Fibroblast of lung (primary cell): ENCODE results near the gene SPINT2. TPM values are rescaled to one million over a fixed set of nuclear protein-coding genes. Genes with fewer than 3 reads are reported as not detected.

ENCODE experiments used
- DNase-seq, 2 donors: peaks; one replicate each; pipeline versions ENCODE4 v3.0.0 to v3.0.0-alpha.2; 2010; ENCODE audit warnings: low read depth in 2 of 2
- H2AFZ ChIP-seq: 2 replicates; pipeline ENCODE4 v1.5.1; 2012; ENCODE audit warnings: low read length, control low read depth, inconsistent platforms
- H3K27ac ChIP-seq: 2 replicates; pipeline ENCODE4 v1.5.1; 2011; ENCODE audit warnings: low read length, control low read depth; ENCODE audit not compliant: insufficient read depth
- H3K27me3 ChIP-seq: 2 replicates; pipeline ENCODE4 v1.5.1; 2011; ENCODE audit warnings: mild to moderate bottlenecking, low read length; ENCODE audit not compliant: control insufficient read depth, insufficient read depth
- H3K36me3 ChIP-seq: 2 replicates; pipeline ENCODE4 v1.5.1; 2011; ENCODE audit warnings: low read length; ENCODE audit not compliant: control insufficient read depth, insufficient read depth
- H3K4me1 ChIP-seq: 2 replicates; pipeline ENCODE4 v1.5.1; 2011; ENCODE audit warnings: low read length; ENCODE audit not compliant: control insufficient read depth, insufficient read depth; ENCODE audit errors: extremely low read depth
- H3K4me2 ChIP-seq: 2 replicates; pipeline ENCODE4 v1.5.1; 2011; ENCODE audit warnings: low read length, control low read depth; ENCODE audit not compliant: insufficient read depth; ENCODE audit errors: extremely low read depth
- H3K4me3 ChIP-seq, 4 experiments: fragments of 200-600 bp in 1 of 4; sonication (generic) in 1 of 4; replicated peaks in 1 of 4; 2 replicates each; pipeline ENCODE4 v1.5.1; 2011 to 2016; ENCODE audit warnings: low read length in 4 of 4, low read depth in 3 of 4, mild to moderate bottlenecking in 3 of 4, control low read depth in 2 of 4, inconsistent platforms in 1 of 4, mixed read lengths in 1 of 4; ENCODE audit not compliant: insufficient read depth in 1 of 4; ENCODE audit errors: control extremely low read depth in 1 of 4
- H3K79me2 ChIP-seq: 2 replicates; pipeline ENCODE4 v1.5.1; 2012; ENCODE audit warnings: mild to moderate bottlenecking, low read length, inconsistent platforms; ENCODE audit not compliant: control insufficient read depth, insufficient read depth
- H3K9ac ChIP-seq: 2 replicates; pipeline ENCODE4 v1.5.1; 2011; ENCODE audit warnings: mild to moderate bottlenecking, low read length, control low read depth; ENCODE audit not compliant: insufficient read depth
- H3K9me3 ChIP-seq: 2 replicates; pipeline ENCODE4 v1.5.1; 2012; ENCODE audit warnings: low read depth, low read length; ENCODE audit not compliant: control insufficient read depth, insufficient read depth
- H4K20me1 ChIP-seq: 2 replicates; pipeline ENCODE4 v1.5.1; 2011; ENCODE audit warnings: low read length; ENCODE audit not compliant: control insufficient read depth, insufficient read depth; ENCODE audit errors: extremely low read depth
- CTCF ChIP-seq, 2 donors: IDR thresholded peaks in 1 of 2; conservative IDR thresholded peaks in 1 of 2; 1 replicate in 1 of 2; 2 replicates in 1 of 2; pipeline ENCODE4 v1.5.1; 2011 to 2012; ENCODE audit warnings: low read length in 2 of 2, control low read depth in 1 of 2, inconsistent platforms in 1 of 2, low read depth in 1 of 2, mild to moderate bottlenecking in 1 of 2
- EZH2 ChIP-seq: IDR thresholded peaks from 2 replicates; pipeline ENCODE4 v1.5.1; 2012; ENCODE audit warnings: low read length, control low read depth, mild to moderate bottlenecking; ENCODE audit errors: missing control alignments
- polyA plus RNA-seq, 2 donors: library from polyadenylated mRNA; depleted of rRNA in 1 of 2; stranded (reverse) in 1 of 2; unstranded in 1 of 2; fragments of >200 nt; gene quantifications; 2 replicates each; pipeline ENCODE4 v1.2.1, GENCODE V29; 2011 to 2012; ENCODE audit warnings: missing spikeins in 1 of 2
- total RNA-seq: library from RNA; depleted of rRNA; stranded (reverse); fragments of >200 nt; gene quantifications from 2 replicates; pipeline ENCODE4 v1.2.1, GENCODE V29; 2014

The SPINT2 gene
- total and polyA plus RNA-seq, 2 donors (not counting 1 experiment from before 2014, with no cell fraction given): 4.5 to 4.6 TPM

DNA sequence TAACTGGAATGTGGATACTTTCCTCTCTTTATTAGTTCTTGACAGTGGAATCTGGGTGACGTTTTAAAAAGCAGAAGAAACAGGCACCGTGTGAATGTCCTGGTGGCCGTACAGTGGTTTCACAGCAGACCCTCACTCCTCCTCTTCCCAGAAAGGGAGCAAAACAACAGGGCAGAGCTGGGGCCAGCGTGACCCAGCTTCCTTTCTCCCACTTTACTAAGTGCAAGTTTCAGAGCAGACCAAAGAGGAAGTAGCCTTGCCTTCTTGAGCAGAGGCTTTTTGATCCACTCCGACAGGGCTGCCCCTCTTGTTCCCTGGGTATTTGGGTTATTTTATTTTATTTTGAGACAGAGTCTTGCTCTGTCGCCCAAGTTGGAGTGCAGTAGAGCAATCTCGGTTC lies 20.0 kb downstream of the SPINT2 start:
- Histone ChIP-seq H3K4me1 (peaks cover 4% of the 10 kb centered on the region), H2AFZ (no peak overlapping the region), H3K27me3 (no peaks in the 10 kb centered on the region), H3K9ac (no peak overlapping the region), H3K4me3 (no peak overlapping the region), H3K4me2 (no peak overlapping the region), H3K27ac (no peak overlapping the region), H4K20me1 (no peaks in the 10 kb centered on the region), H3K36me3 (no peaks in the 10 kb centered on the region), H3K79me2 (no peaks in the 10 kb centered on the region), H3K9me3 (no peaks in the 10 kb centered on the region)
- TF ChIP-seq CTCF (conservative IDR thresholded peaks at IDR 0.05 in 1 of 2, IDR thresholded peaks at IDR 0.05 in 1 of 2; ENCODE audit: low read depth in 1 of 2, low read length in 2 of 2): no peak
- TF ChIP-seq EZH2: no peak
- no peak for DNase-seq

DNA sequence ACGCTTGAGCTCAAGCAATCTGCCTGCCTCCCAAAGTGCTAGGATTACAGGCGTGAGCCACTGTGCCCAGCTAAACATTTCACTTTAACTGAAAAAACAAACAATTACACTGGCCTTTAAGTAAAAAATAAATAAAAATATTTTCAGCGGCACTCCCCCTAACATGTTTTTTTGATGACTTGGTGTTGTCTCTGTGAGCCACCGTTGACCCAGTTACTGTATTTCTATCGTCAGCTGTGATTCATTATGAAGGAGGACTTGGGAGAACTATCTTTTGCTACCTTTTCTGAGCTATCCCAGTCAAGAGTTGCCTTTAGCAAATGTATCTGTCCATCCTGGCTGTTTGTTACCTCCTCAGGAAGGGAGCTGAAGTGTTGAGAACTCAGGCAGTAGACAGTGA lies 21.2 kb downstream of the SPINT2 start:
- TF ChIP-seq CTCF (conservative IDR thresholded peaks at IDR 0.05 in 1 of 2, IDR thresholded peaks at IDR 0.05 in 1 of 2; ENCODE audit: low read depth in 1 of 2, low read length in 2 of 2) (no peak), EZH2 (no peak)
- H3K27ac ChIP-seq: no peak overlapping the region
- no peak overlapping the region for H3K4me2 ChIP-seq
- no peaks in the 10 kb centered on the region for H3K36me3 ChIP-seq
- no peaks in the 10 kb centered on the region for H3K27me3 ChIP-seq
- H3K4me3 ChIP-seq: no peak overlapping the region
- peak in 1 of 2 donors; percentile 21 for DNase-seq
- H3K9ac ChIP-seq: no peak overlapping the region
- no peak overlapping the region for H2AFZ ChIP-seq
- H4K20me1 ChIP-seq: no peaks in the 10 kb centered on the region
- H3K79me2 ChIP-seq: no peaks in the 10 kb centered on the region
- H3K9me3 ChIP-seq: no peaks in the 10 kb centered on the region
- H3K4me1 ChIP-seq: peaks cover 4% of the 10 kb centered on the region

- no peaks in the 10 kb centered on the region for H3K9me3 ChIP-seq
- TF ChIP-seq CTCF (conservative IDR thresholded peaks at IDR 0.05 in 1 of 2, IDR thresholded peaks at IDR 0.05 in 1 of 2; ENCODE audit: low read depth in 1 of 2, low read length in 2 of 2) (no peak), EZH2 (no peak)
- H3K27ac ChIP-seq: no peak overlapping the region
- H3K36me3 ChIP-seq: no peaks in the 10 kb centered on the region
- no peaks in the 10 kb centered on the region for H3K27me3 ChIP-seq
- no peaks in the 10 kb centered on the region for H4K20me1 ChIP-seq
- peaks cover 18% of the 10 kb centered on the region for H3K4me1 ChIP-seq
- no peak overlapping the region for H3K9ac ChIP-seq
- DNase-seq: no peak
- no peak overlapping the region for H2AFZ ChIP-seq
- no peaks in the 10 kb centered on the region for H3K79me2 ChIP-seq
- H3K4me2 ChIP-seq: no peak overlapping the region
- H3K4me3 ChIP-seq: no peak overlapping the region
Measured at GRCh38 chr19:38287604-38288003, 23.2 kb downstream of the SPINT2 start.
